SKM-1 (cell line): ENCODE results near the gene MYH10.

ENCODE experiments used
- DNase-seq: peaks from one replicate; lab custom pipeline; 2025; ENCODE audit not compliant: unreplicated experiment; lab: John Stamatoyannopoulos, UW

The MYH10 gene

DNA sequence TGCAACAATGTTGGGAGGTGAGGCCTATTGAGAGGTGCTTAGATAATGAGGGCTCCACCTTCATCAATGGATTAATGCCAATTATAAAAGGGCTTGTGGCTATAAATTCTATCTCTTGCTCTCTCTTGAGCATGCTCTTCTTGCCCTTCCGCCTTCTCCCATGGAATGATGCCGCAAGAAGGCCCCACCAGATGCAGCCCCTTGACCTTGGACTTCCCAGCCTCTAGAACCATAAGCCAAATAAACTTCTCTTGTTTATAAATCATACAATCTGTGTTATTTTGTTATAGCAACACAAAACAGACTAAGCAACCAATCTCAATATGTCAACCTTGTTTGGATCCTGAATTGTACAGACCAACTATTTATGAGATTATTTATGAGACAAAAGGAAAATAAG is 20.0 kb downstream of the MYH10 start:
- no peak for DNase-seq

DNA sequence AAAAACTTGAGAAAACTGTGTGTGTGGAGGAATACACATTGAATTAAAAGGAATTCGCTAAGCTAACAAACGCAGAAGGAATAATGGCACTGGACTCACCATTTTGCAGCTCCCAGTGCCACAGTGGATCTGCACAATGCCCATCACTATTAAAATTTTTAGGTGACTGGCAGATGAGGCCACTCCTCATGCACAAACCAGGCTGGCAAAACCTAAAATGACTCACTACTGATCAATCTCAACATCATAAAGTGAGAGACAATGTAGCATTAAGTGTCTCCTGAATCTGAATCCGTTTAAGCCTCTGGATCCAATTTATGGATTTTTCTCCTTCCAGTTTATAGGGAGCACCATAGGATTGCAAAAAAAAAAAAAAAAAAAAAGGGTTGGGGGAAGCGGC is 20.6 kb downstream of the MYH10 start:
- DNase-seq: no peak

DNA sequence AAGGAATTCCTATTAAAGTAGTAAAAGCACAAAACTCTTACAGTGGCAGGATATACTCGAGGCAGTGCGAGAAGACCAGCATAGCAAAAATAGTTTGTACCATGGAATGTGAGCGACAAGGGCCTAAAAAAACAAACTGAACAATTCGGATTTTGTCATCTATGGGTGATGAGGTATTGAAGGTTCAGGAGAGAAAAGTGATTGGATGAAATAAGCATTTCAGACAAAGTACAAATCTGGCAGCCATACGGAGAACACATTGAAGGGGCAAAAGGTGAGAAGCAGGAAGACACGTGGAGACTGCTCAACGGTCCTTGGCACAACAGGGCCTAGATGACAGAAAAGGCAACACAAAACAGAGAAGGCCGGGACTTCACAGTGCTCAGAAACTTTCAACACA is 22.5 kb downstream of the MYH10 start:
- no peak for DNase-seq

DNA sequence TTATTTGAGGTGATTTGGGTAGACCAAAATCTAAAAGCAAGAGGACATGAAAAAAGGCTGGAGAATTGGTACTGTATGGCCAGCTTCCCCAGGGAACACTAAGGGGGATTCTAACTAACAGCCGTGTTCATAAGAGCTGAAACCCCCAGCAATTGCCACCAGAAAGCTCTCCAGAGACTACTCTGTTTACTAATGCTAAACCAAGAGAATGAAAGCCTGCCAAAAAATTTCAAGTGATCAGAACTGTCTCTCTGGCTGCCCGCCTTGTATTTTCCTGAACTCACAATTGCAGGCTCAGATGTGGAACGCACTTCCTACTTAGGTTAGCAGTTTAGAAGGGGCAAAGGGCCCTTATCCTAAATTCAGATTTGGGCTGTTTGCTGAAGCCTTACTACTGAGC is 24.1 kb downstream of the MYH10 start:
- DNase-seq: no peak

DNA sequence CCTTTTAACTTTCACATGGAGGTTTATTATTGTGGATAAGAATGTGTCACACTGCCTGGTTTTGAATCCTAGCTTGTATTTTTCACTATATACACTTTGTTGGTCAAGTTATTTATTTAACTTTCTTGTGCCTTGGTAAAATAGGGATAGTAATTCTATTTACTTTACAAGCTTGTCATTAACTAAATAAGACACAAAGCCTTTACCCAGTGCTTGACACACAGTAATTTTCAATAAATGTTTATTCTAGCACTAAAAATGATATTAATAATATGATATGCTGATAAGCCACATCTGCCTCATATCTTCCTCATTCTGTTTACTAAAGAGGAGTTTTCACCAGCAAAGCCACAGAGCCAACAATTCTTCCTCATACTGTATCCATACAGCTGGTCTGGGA is 27.8 kb downstream of the MYH10 start:
- no peak for DNase-seq

DNA sequence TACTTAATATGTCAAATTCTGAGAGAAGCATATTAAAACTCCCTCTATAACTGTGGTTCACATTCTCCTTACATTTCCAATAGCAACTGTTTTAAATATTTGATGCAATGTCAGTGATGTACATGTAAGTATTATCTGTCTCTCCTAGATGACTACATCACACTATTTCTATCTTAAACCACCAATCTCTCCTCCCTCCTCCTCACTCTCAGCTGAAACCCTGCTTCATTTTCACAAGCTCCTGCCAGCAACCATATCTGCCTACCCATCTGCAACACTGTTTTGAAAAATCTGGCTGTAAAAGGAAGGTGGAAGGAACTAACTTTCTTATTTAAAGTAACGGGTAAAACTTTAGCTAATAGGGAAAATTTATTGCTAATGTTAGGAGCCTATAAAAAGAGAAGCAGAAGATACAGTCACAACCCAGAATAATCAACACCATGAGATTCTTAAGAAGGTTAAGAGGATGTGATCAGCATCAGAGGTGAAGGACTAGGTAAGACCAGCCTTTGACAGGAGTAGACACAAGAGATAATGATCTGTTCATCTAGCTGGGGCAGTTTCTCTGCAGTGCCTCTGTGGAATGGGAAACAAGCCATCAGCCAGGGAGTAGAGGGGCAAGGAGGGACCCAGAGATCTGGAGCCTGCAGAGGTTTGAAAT is 31.0 kb downstream of the MYH10 start:
- DNase-seq: no peak

DNA sequence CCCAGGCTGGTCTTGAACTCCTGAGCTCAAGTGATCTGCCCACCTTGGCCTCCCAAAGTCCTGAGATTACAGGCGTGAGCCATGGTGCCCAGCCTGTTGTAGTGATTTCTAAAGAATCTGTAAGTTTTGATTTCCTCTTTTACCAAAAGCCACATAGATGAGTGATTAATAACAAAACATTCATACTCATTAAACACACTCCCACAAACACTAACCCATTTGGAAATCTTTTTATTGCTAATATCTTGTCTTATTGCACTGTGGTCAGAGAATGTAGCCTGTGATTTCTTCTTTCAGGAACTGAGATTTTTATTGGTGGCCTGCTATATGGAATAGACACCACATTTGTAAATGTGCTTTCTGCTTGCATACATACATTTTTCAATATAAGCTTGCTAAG is 31.6 kb downstream of the MYH10 start:
- DNase-seq: no peak

DNA sequence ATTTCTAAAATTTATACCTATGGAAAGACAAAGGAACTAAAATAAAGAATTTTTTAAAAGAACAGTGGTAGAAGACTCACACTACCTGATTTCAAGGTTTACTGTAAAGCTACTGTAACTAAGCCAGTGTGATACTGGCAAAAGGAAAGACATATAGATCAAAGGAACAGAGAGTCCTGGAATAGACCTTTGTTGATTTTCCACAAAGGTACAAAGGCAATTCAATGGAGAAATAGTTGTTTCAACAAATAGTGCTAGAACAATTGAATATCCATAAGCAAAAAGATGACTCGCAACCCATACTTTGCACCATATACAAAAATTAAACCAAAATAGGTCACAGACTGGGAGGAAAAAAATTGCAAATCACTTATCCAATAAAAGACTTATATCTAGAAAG is 36.7 kb downstream of the MYH10 start:
- no peak for DNase-seq

DNA sequence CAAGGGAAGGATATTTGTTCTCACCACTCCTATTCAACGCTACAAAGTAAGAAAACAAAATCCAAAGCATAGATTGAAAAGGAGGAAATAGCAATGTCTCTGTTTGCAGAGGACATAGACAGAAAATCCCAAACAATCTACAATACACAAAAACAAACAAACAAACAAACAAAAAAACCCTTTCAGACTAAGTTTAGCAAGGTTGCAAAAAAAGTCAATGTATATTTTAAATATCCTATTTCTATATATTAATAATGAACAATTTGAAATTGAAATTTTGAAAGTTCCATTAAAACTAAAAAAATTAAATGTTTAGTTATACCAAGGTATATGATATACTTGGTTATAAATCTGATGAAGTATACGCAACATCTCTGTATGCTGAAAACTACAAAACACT is 37.2 kb downstream of the MYH10 start:
- DNase-seq: no peak

DNA sequence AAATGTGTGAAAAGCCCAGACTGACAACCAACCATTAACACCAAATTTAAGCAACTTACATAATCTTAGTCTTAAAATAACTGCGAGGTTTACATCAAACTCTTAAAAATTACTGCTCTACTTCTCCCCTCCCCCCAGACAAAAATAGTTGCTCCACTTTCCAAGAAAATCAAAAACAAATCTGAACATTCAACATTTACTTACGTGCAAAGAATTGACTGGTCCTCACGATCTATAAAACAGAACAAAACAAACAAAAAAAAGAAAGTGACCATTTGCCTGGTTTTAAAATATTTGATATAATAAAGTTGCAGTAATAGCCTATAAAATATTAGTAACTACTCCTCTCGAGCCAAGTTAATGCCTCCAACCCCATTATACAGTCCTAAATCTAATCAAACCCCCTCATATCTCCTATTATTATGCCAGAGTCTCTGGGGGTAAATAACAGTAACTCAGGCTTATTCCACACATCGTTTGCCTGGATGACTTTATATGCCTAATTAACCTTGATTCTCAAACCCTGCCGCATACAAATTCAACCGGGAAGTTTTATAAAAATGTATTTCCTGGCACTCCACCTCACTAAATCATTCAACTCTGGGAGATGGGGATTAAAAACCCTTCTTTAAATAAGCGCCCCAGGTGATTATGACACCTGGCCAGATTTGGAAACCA is 41.5 kb downstream of the MYH10 start:
- DNase-seq: no peak

DNA sequence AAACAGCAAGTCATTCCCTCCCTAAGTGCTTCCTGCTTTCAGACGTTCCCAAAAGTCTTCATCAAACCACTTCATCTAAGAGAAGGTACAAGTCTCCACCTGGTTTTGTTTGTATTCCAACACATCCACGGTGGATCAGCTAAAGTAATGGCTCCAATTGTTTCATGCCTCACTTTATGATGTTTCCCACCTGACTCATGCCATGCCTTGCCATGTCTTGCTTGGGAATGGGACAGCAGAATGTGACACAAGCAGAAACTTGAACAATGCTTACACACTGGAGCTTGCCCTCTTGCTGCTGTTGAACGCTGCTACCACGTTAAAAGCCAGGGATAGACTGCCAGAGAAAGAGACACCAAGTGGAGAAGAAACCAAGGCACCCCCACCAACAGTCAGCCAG is 43.8 kb downstream of the MYH10 start:
- DNase-seq: no peak

DNA sequence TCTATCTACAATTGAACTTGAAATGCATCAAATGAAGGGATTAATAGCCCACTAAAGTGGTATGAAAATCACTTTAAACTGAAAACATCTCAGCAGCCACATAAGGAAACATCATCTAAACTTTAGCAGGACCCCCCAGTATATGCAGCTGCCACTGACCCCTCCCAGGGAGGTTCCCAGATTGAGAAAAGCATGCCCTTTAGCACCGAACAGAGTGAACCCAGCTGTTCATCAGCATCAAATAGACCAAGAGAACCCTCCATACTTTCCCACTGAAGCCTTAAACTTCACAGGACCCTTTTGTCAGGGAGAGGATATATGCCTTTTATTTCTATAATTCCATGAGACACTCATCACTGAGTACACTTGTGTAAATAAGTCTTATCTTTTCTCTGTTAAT is 44.6 kb downstream of the MYH10 start:
- DNase-seq: no peak

DNA sequence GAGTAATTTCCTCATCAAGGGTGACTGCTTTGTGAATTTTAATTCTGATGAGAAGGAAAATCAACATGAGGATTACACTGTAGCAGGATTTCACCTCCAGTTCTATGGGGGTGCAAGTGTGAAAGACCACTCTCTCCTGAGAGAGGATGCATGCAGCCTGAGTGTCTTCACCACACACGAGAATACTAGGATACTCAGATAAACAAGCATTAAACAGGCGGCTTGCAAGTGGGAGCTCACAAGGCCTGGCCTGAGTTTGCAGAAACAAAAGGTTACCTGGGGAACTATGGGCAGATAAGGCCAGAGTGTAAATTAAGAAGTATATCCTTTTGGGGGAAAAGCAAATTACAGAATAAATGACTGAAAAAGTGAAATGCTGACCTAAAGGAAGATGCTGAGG is 46.6 kb downstream of the MYH10 start:
- no peak for DNase-seq

DNA sequence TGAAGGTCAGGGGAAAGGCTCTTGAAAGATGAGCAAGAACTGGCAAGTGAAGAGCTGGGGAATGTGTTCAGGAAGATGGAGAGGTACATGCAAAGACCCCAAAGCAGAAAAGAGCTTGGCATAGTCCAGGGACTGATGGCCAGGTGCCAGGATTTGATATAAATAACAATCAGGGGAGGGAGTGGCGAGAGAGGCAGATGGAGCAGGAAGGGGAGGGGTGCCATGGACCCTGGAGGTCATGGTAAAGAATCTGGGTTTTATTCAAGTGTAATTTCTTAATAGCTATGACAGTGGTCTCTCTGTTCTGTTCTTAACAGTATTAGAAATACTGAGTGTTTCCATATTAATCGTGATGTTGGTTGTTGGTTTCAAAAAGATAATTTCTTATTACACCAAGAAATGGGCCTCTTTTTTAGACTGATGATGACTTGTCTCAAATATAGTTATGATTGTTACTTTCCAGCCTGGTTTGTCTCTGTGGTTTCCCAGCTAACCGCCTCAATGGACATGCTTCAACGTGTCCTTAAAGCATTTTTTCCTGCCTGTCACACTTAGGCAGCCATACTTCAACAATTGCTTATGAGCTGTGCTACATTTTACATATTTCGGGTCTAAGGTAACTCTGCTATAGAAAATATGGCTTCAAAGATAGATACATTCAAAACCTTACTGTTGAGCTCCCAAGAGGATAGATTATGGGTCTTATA is 49.4 kb downstream of the MYH10 start:
- no peak for DNase-seq

DNA sequence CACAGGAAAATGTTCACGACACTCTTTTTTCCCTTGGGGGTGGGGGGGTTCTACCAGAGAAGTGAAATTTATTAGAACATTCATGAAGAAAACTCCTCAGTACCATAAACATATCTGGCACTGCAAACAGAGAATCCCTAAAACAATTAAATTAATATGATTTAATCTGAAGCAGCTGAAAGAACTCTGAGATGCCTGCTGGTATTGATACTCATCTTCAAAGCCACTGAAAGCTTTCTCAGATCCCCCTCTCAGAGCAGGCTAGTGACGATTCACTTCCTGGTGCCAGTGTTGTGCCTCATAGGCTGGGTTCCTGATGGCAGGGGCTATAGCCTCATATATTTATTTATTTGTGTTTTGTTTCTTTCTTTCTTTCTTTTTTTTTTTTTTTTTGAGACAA is 52.7 kb downstream of the MYH10 start:
- DNase-seq: no peak

DNA sequence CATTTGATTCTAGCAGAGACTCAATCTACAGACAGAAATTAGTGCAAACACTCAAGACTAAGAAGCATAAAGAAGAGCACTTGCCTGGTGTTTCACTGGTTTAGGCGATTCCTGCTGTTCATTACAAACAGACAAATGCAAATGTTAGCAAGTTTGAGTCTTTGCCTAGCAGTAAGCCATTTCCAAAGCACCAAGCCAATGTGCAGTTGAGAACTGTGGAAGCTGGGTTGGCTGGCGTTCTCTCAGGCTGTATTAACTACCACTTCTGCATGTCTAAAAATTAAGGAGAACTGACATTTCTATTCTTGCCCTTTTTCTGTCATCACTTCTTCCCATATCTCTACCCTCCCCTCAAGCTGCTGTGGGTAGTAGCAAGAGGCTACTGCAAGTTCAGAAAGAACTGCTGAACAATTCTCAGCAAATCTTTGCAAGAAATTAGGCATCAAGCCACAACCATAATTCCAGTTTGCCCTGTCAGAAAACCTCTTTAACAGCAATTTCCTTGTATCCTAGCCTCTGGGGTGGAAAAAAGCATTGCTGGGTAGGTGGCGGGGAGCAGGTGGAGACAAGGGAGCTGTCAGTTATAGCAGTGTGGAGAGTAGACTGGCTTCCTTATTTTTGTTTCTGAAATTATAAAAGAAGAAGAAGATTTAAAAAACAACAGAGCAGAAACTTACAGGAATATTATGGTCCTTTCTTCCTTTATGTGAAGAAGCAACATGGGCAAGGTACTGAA is 53.8 kb downstream of the MYH10 start:
- DNase-seq: no peak

DNA sequence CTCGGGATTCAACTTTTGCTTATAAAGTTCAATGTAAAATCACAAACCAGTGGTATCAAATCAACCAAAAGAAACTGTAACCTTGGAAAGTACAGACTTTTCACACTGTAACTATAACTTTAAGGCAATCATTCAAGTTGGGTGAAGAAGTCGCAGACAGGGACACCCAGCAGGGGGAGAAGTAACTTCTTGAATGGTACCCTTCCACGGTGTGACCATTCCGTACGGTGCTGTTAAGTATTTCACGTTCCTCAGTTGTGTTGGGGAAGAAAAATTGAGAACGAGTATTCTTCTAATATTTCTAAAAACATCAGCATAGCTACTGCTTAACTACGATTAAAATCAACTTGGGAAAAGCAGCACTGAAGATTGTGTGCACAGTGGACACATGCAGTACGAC is 55.8 kb downstream of the MYH10 start:
- DNase-seq: no peak

DNA sequence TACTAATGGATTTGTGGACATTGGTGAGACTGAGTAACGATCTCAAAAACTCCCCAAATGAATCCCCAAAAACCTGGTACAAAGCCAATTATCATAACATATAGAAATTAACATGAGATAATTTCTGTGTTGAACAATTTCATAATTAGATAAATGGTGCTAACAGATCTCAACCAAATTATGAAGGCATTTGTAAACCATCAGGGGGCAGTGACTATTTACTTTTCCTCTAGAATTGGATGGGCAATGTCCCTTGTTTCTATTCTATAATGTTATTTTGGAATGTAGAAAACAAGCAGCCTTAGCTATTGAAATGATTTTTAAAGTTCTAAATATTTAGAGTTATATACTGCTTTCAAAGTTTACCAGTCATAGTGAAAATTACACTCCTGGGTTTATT is 57.8 kb downstream of the MYH10 start:
- no peak for DNase-seq

DNA sequence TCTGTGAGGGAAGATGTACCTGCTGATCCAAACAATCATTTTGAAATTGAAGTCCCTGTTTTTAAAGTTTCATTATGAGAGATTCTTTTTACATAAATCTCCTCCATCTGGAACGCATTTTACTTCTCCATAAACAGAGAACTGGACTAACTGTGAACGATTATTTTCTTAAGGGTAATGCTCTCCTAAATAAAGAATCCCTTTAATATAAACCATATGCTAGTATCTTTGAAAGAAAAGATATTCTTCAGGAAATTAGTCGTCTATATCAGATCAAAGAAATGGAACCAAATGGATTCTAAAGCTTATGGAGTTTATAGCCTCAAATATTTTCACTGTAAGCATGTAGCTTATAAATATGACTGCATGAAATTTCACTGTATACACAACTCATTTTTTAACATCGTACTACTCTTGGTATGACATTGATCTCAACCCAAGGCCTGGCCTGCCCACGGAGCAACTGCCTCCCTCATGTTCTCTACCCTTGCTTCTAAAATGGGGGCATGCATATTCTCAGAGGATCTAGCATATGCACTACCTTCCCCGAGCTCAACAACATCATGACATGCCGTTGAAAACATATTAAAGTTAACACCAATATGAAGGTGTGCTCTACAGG is 66.4 kb downstream of the MYH10 start:
- no peak for DNase-seq

DNA sequence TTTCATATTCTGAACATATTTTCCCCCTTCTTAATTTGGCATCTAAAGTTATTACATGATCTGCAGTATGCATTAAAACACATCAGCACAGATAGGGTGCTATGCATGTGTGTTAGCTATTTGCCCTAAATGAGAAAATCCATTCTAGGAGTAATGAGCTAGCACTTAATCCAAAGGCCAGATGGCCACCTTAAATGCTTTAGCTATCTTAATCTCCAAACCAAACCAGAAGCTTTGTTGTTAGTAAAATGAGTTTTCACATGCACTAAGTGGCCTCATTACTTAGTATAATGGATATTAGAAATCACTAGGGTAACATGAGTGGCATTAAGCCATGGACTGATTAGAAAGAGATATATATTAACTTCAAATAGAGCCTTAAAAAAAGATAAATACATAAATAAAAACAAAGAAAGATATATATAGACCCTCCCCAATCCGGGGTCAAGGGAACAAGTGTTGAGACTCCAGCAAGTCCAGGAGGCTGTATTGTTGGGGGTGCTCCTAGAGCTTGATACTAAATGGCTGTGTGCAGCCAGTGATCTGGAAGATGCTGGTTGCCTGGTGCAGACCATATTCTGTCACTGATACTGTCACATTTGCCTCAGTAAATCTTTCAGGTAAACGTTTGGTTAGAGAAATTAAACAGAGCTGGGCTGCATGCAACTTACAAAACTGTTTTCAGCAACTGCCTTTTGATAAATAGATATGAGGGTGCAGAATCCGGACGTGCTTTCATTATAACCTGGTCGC is 67.3 kb downstream of the MYH10 start:
- DNase-seq: no peak

DNA sequence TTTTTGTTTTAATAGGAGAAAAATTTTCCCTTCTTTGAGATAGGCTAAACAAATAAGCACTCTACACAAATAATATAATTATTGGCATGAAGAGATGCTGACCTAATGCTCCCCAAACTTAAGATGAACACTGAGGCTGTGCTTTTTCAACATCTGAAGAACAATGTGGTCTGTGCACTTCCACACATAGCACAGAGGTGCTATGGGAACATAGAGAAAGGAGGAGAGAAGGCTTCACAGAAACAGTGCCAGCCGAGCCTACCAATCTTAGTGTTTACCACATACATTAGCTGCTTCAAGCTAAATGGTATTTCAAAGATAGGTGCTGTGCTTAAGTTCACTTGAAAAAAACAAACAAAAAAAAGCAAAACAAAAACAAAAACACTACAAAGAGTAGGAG is 72.4 kb downstream of the MYH10 start:
- no peak for DNase-seq
